SH-SY5Y (cell line): ENCODE results near the gene ERVH48-1.

Experiments used
- GATA2 ChIP-seq: IDR thresholded peaks from 2 replicates; pipeline ENCODE4 v1.6.1; 2011; ENCODE audit warnings: mild to moderate bottlenecking, low read depth, low read length
- GATA3 ChIP-seq: IDR thresholded peaks from 2 replicates; pipeline ENCODE4 v1.6.1; 2011; ENCODE audit warnings: low read depth, mild to moderate bottlenecking, low read length, moderate library complexity

GRCh38 chr21:42970946-42971653 lies 45.7 kb upstream of the ERVH48-1 start:
- TF ChIP-seq GATA2 (no peak), GATA3 (no peak)
